Muscle of leg (tissue), 11 donors: ENCODE data around the gene ZBTB24. TPM values are rescaled to one million over a fixed set of nuclear protein-coding genes. Genes with fewer than 3 reads are reported as not detected.

Experiments used
- DNase-seq: peaks from one replicate; pipeline ENCODE4 v3.0.0; 2013
- H3K27ac ChIP-seq: one replicate; pipeline ENCODE4 v1.5.1; 2013; ENCODE audit warnings: mild to moderate bottlenecking, low read length, control low read depth
- H3K27me3 ChIP-seq: one replicate; pipeline ENCODE4 v1.6.1; 2013; ENCODE audit warnings: low read length; ENCODE audit not compliant: control insufficient read depth, insufficient read depth
- H3K36me3 ChIP-seq: one replicate; pipeline ENCODE4 v1.6.1; 2013; ENCODE audit warnings: low read length; ENCODE audit not compliant: control insufficient read depth, insufficient read depth
- H3K4me1 ChIP-seq: one replicate; pipeline ENCODE4 v1.6.1; 2013; ENCODE audit warnings: low read length; ENCODE audit not compliant: control insufficient read depth, insufficient read depth
- H3K4me3 ChIP-seq: one replicate; pipeline ENCODE4 v1.5.1; 2013; ENCODE audit warnings: low read length, control low read depth
- H3K9me3 ChIP-seq: replicated peaks from 2 replicates; pipeline ENCODE4 v1.6.1; 2013; ENCODE audit warnings: low read depth, low read length; ENCODE audit not compliant: control insufficient read depth
- WGBS: methylation state at CpG from one replicate; pipeline ENCODE4 v1.1.5; 2013; ENCODE audit warnings: missing lambda C conversion rate; ENCODE audit not compliant: insufficient coverage; 5-methylcytosine and 5-hydroxymethylcytosine counted together
- polyA plus RNA-seq, 8 donors: library from polyadenylated mRNA; unstranded; fragments of 120-200 nt; gene quantifications; one replicate each; pipeline versions ENCODE4 v1.2.1 to v1.2.3, GENCODE V29; 2013; ENCODE audit warnings: inconsistent platforms in 1 of 8, low replicate concordance in 1 of 8; ENCODE audit not compliant: insufficient read length in 8 of 8, insufficient read depth in 1 of 8
- total RNA-seq: library from RNA; stranded (reverse); fragments of 120-200 nt; gene quantifications from one replicate; pipeline ENCODE4 v1.2.4, GENCODE V29; 2013

Gene ZBTB24
- total and polyA plus RNA-seq, 9 donors: 4.4 to 6.2 (median 4.8) TPM

DNA sequence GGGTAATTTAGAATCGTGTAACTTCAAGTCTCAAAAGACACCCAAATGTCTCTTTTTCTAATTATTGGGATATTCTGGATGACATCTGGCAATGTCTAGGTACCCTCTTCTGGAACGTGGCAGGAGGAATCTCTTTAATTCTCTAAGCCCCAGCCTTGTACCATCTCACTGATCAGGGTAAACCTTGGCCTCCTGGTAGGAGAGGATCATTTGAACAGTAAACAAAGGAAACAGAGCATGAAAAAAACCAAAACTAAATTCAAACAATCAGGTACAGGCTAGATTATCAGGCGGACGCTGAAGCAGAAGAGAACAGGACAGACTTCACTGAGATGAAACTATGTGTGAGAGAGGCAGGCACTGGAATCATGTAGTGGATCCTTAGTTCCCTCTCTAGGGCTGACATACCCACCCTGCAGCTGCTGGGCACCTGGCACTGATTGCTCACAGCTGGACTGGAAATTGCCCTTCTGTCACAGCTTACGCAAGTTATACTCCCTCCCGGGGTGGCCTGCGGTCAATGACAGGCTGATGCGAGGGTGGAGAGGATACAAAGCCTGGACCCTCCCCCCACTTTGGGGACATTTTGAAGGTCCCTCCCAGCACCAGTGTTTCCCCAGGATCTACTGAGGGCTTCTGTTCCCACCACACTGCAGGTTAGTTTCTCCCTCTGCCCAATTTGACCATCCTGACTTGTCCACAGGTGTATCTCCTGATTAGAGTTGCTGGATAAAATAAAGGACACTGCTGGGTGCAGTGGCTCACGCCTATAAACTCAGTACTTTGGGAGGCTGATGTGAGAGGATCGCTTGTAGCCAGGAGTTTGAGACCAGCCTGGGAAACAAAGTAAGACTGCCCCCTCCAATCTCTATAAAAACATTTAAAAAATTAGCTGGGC, 20.6 kb upstream of the ZBTB24 start:
- H3K36me3 ChIP-seq: no peaks in the 10 kb centered on the region
- H3K4me1 ChIP-seq: peaks cover 3% of the 10 kb centered on the region
- H3K27me3 ChIP-seq: no peaks in the 10 kb centered on the region
- WGBS: 44% methylated on average over 4 of the region's 10 CpGs
- H3K9me3 ChIP-seq: no peaks in the 10 kb centered on the region
- H3K4me3 ChIP-seq: no peak overlapping the region
- DNase-seq: peak; percentile 75
- H3K27ac ChIP-seq: no peak overlapping the region

DNA sequence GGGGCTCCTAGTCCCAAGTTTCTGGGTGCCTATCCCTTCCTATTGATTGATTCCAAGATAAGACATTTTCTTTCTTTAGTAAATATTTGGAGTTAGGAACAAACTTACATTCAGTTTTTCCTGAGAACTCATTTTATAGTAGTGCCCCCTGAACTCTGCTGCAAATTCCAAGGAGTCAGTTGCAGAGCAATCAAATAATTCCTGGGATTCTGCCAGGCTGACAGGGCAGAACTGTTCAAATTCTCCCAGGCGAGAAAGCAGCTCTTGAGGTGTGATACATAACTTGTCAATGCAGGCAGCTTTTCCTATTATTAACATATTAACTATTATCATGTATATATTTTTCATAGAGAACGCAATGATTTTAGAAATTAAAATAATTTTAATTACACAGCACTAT, 15.9 kb upstream of the ZBTB24 start:
- Histone ChIP-seq H3K36me3 (no peaks in the 10 kb centered on the region), H3K9me3 (no peaks in the 10 kb centered on the region), H3K27me3 (no peaks in the 10 kb centered on the region), H3K4me1 (peaks cover 12% of the 10 kb centered on the region), H3K27ac (no peak overlapping the region), H3K4me3 (no peak overlapping the region)
- WGBS: no CpG with 5 or more reads among the region's 2 CpGs
- no peak for DNase-seq

DNA sequence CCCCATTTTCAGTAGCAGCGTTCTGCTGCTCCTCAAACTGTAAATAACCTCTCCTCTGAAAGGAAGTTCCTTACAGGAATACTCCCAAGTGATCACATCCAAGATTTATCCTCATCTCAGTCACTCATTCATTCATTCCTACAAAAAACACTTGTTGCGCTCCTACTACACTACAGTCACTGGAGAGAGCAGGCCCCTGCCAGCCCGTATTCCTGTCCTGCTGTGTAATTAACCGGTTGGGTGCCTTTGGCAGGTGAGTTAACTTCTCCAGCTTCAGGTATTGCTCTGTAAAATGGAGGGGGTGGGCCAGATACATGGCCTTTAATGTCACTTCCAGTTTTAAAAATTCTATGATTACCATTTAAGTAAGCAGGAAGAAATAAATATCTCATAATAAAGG, 15.0 kb upstream of the ZBTB24 start:
- no peak for DNase-seq
- no peaks in the 10 kb centered on the region for H3K27me3 ChIP-seq
- no peak overlapping the region for H3K27ac ChIP-seq
- WGBS: 75% methylated on average over 1 of the region's 4 CpGs
- peaks cover 9% of the 10 kb centered on the region for H3K4me1 ChIP-seq
- no peak overlapping the region for H3K4me3 ChIP-seq
- H3K36me3 ChIP-seq: no peaks in the 10 kb centered on the region
- no peaks in the 10 kb centered on the region for H3K9me3 ChIP-seq

DNA sequence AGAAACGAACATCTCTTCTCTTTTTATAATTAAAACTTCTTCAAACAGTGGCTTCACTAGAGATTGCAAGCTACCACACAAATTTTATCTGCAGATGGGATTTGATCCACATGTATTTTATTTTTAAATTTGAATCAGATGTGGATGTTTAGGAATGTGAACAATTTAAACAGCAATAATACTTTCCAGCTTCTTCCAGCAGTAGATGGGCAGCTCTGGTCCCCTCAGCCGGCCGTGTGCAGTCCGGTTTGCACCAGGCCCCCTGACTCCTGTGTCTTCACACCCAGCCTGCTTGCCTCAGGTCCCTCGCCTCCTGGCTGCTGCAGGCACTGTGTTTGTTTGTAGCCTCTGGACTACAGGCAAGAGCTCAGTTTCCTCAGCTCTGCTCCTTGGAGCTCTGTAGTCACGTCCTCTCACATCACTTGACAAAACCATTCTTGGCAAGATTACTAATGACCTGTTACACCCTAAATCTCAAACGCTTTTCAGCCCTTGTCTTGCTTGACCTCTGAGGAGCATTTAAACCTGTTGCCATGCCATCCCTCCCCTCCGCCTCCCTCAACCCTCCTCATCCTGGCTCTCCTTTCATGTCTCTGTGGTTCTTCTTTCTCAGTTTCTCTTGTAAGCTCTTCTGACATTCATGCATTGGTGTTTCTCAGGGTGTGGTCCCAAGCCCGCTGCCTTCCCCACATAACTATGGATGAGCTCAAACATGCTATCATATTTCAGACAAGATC, 13.2 kb upstream of the ZBTB24 start:
- Histone ChIP-seq H3K4me3 (no peak overlapping the region), H3K27ac (no peak overlapping the region), H3K9me3 (no peaks in the 10 kb centered on the region), H3K27me3 (no peaks in the 10 kb centered on the region), H3K4me1 (peaks cover 15% of the 10 kb centered on the region), H3K36me3 (no peaks in the 10 kb centered on the region)
- WGBS: 26% methylated on average over 8 of the region's 9 CpGs
- no peak for DNase-seq

DNA sequence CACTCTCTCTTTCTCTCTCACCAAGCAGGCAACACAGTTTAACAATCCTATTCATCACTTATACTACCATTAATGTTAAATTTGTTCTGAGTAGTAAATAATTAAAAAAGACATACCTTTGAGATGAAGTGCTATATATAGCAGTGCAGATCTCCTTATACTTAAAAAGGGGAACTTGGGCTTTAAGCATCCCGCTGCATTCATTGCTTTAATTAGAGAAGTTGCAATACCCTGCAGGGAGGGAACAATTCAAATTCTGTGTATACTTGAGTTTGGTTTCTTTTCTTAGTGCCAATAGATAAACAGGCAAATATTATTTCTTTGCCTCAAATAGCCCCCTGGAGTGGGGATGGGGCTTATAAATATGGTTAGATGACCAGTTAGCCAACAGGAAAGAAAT, 10.8 kb upstream of the ZBTB24 start:
- no peaks in the 10 kb centered on the region for H3K27me3 ChIP-seq
- no peak overlapping the region for H3K4me3 ChIP-seq
- DNase-seq: no peak
- H3K36me3 ChIP-seq: no peaks in the 10 kb centered on the region
- peaks cover 18% of the 10 kb centered on the region for H3K4me1 ChIP-seq
- no peak overlapping the region for H3K27ac ChIP-seq
- WGBS: no CpG with 5 or more reads among the region's 1 CpG
- H3K9me3 ChIP-seq: no peaks in the 10 kb centered on the region

DNA sequence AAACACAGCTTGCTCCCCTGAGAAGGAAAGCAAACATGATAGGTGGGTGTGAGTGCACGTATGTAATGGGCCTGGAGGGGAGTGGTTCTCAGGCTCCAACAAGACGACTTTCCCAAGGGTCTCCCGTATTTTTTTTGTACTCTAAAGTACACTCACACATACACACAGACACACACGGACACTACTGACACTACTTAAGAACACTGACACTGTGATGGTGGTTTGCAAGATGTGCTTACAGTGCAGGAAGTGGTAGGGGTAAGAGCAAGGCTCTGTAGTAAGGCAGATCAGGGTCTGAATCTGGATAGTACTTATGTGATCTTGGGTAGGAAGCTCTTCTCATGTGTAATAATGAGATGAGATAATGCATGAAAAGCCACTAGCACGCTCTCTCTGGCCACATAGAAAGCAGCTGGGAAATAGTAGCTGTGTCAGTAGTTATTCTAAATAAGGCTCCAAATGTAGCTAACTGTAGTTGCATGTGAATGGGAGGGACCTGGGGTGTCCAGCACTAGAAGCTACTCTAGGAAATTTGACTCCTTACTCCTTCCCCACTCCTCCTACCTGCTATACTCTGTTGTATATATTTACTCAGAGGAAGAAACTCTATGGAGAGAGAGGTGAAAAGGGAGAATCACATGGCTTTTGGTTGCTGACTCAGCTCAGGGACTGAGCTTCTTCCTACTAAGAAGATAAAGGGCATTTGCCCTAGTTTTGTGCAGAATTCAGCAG, 8.4 kb upstream of the ZBTB24 start:
- Histone ChIP-seq H3K4me3 (no peak overlapping the region), H3K27ac (no peak overlapping the region), H3K4me1 (peaks cover 13% of the 10 kb centered on the region), H3K27me3 (no peaks in the 10 kb centered on the region), H3K36me3 (no peaks in the 10 kb centered on the region), H3K9me3 (no peaks in the 10 kb centered on the region)
- DNase-seq: peak; percentile 31
- 17% methylated on average over 1 of the region's 5 CpGs for WGBS

DNA sequence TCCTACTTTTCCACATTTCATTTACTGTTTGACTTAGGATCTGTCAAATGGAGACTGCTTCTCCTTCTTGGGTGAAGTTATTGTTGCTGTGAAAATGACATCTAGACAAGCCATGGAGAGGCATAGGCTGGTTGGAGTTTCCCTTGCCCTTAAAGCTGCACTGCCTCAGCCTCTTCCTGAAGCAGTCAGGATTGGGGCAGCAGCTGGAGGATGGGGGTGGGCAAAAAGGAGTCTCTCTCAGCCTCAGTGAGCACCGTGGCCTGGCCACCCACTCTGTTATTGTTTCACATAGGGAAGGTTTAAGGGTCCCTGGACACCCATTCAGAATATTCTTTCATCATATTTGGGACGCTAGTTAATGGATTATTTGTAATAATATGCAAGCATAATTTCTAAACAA, 7.7 kb upstream of the ZBTB24 start:
- Histone ChIP-seq H3K36me3 (no peaks in the 10 kb centered on the region), H3K4me1 (peaks cover 9% of the 10 kb centered on the region), H3K4me3 (no peak overlapping the region), H3K27ac (no peak overlapping the region), H3K27me3 (no peaks in the 10 kb centered on the region), H3K9me3 (no peaks in the 10 kb centered on the region)
- no CpG with 5 or more reads among the region's 2 CpGs for WGBS
- DNase-seq: no peak

DNA sequence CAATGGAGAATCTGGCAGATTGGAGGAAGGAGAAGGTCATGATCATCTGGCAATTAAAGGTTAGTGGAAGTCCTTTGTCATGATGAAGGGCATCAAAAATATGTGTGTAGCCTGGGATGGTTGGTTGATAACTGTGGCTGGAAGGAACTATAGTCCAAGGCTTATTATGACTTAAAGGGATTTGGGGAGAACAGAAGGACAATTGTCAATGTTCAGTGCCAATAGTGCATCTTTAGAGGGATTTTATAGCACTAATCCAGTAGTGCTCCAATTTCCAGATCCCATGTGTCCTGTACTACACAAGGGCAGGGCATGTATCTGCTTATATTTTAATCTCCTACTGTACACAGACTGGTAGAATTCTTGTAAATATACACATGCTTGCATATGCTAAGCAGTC, 5.0 kb upstream of the ZBTB24 start:
- Histone ChIP-seq H3K4me1 (peaks cover 17% of the 10 kb centered on the region), H3K27ac (no peak overlapping the region), H3K36me3 (no peaks in the 10 kb centered on the region), H3K27me3 (no peaks in the 10 kb centered on the region), H3K9me3 (no peaks in the 10 kb centered on the region), H3K4me3 (no peak overlapping the region)
- DNase-seq: peak; percentile 42

DNA sequence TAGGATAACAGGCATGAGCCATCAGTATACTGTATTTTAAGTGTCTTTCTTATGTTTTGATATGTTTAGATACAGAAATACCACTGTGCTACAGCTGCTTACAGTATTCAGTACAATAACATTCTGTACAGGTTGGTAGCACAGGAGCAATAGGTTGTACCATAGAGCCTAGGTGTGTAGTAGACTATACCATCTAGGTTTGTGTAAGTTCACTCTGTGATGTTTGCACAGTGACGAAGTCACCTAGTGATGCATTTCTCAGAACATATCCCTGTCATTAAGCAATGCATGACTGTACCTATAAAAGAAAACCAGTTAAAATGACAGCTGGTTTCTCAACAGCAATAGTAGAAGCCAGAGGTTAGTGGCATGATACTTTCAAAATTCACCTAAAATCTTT, 3.0 kb upstream of the ZBTB24 start:
- no CpG with 5 or more reads among the region's 1 CpG for WGBS

More for the DNA sequence above, 3.0 kb upstream of the ZBTB24 start:
- no peak for DNase-seq
- H3K36me3 ChIP-seq: peaks cover 7% of the 10 kb centered on the region
- no peaks in the 10 kb centered on the region for H3K27me3 ChIP-seq
- no peaks in the 10 kb centered on the region for H3K9me3 ChIP-seq
- H3K4me1 ChIP-seq: peaks cover 17% of the 10 kb centered on the region
- H3K4me3 ChIP-seq: no peak overlapping the region
- no peak overlapping the region for H3K27ac ChIP-seq
